GM12878 (cell line): ENCODE results near the gene ZNF385C. TPM values are rescaled to one million over a fixed set of nuclear protein-coding genes. Genes with fewer than 3 reads are reported as not detected.

ENCODE experiments used
- ATAC-seq: fragments of 200-7000 bp; cut with Tn5 transposase; 3 replicates; pipeline ENCODE4 v1.9.1; 2020; ENCODE audit warnings: mild to moderate bottlenecking, moderate library complexity
- BruUV-seq: library from RNA; stranded (reverse); fragments of 400-500 nt; replicated peaks from 2 replicates; lab custom pipeline; 2021; lab: Mats Ljungman, UMichigan
- CTCF ChIA-PET: fragments of 300-600 bp; sonication (Branson Sonifier 250); formaldehyde crosslinking; extraction: SDS; loops from one replicate; lab custom pipeline; 2021; ENCODE audit warnings: inconsistent platforms; lab: Yijun Ruan, JAX
- POLR2A ChIA-PET: fragments of 350-600 bp; formaldehyde crosslinking; extraction: SDS; loops from one replicate; lab custom pipeline; 2021; ENCODE audit warnings: inconsistent platforms; lab: Charles Lee
- RAD21 ChIA-PET: fragments of 300-600 bp; sonication (Branson Sonifier 250); formaldehyde crosslinking; loops from one replicate; lab custom pipeline; 2023; ENCODE audit warnings: antibody characterized with exemption; ENCODE audit not compliant: unreplicated experiment; lab: Charles Lee
- SMC1A ChIA-PET: fragments of 300-600 bp; sonication (Branson Sonifier 250); formaldehyde crosslinking; loops from one replicate; lab custom pipeline; 2023; ENCODE audit not compliant: unreplicated experiment, uncharacterized antibody; lab: Charles Lee
- DNase-seq: peaks from one replicate; pipeline ENCODE4 v3.0.0-alpha.2; 2011; ENCODE audit warnings: low read depth, low spot score
- FAIRE-seq: peaks from 3 replicates; lab custom pipeline; 2011; peaks lifted over from hg19 to GRCh38; lab: Jason Lieb, UNC
- H2AFZ ChIP-seq: 2 replicates; pipeline ENCODE4 v1.6.0; 2011; ENCODE audit warnings: low read depth, low read length, control low read depth; ENCODE audit not compliant: control insufficient read depth
- H3K27ac ChIP-seq: 2 replicates; pipeline ENCODE4 v1.5.1; 2011; ENCODE audit warnings: control low read depth; ENCODE audit not compliant: control insufficient read depth, insufficient read depth
- H3K27me3 ChIP-seq, 2 experiments: replicated peaks in 1 of 2; 2 replicates each; pipeline versions ENCODE4 v1.6.0 to v1.6.1; 2011; ENCODE audit warnings: low read length in 1 of 2; ENCODE audit not compliant: control insufficient read depth in 2 of 2, insufficient read depth in 2 of 2
- H3K36me3 ChIP-seq, 2 experiments: 2 replicates each; pipeline ENCODE4 v1.5.1; 2011; ENCODE audit warnings: low read length in 1 of 2; ENCODE audit not compliant: control insufficient read depth in 2 of 2, insufficient read depth in 2 of 2
- H3K4me1 ChIP-seq: 2 replicates; pipeline ENCODE4 v1.6.1; 2011; ENCODE audit warnings: mild to moderate bottlenecking, low read length, moderate library complexity, mixed read lengths; ENCODE audit not compliant: control insufficient read depth, insufficient read depth
- H3K4me2 ChIP-seq: 2 replicates; pipeline ENCODE4 v1.6.0; 2011; ENCODE audit warnings: control low read depth; ENCODE audit not compliant: control insufficient read depth, insufficient read depth
- H3K4me3 ChIP-seq: fragments of 200-600 bp; sonication (generic); 2 replicates; pipeline ENCODE4 v1.5.1; 2016
- H3K79me2 ChIP-seq: 2 replicates; pipeline ENCODE4 v1.6.0; 2011; ENCODE audit warnings: low read length; ENCODE audit not compliant: control insufficient read depth, insufficient read depth
- H3K9ac ChIP-seq: 2 replicates; pipeline ENCODE4 v1.8.0; 2011; ENCODE audit warnings: low read length, control low read depth, mixed read lengths; ENCODE audit not compliant: control insufficient read depth, insufficient read depth
- H3K9me3 ChIP-seq: replicated peaks from 3 replicates; pipeline ENCODE4 v1.5.1; 2011; ENCODE audit warnings: mild to moderate bottlenecking, low read length; ENCODE audit not compliant: control insufficient read depth, insufficient read depth
- H4K20me1 ChIP-seq: 2 replicates; pipeline ENCODE4 v1.6.0; 2011; ENCODE audit not compliant: control insufficient read depth, insufficient read depth
- ATF7 ChIP-seq: fragments of 450-650 bp; IDR thresholded peaks from 2 replicates; pipeline ENCODE4 v1.6.1; 2016; ENCODE audit warnings: low read depth, mild to moderate bottlenecking
- HDGF ChIP-seq: fragments of 450-650 bp; IDR thresholded peaks from 2 replicates; pipeline ENCODE4 v1.6.1; 2016; ENCODE audit warnings: antibody characterized with exemption
- POLR2AphosphoS5 ChIP-seq: IDR thresholded peaks from 2 replicates; pipeline ENCODE4 v1.6.1; 2011; ENCODE audit warnings: mild to moderate bottlenecking, low read length, inconsistent platforms
- POU2F2 ChIP-seq: IDR thresholded peaks from 3 replicates; pipeline ENCODE4 v1.6.1; 2011; ENCODE audit warnings: low read depth, mild to moderate bottlenecking, low read length, borderline replicate concordance
- YY1 ChIP-seq: IDR thresholded peaks from 2 replicates; pipeline ENCODE4 v1.6.1; 2011; ENCODE audit warnings: low read depth, mild to moderate bottlenecking, low read length
- WGBS: methylation state at CpG from one replicate; pipeline ENCODE4 v1.1.6; 2016; ENCODE audit warnings: low lambda C conversion rate; ENCODE audit not compliant: insufficient replicate concordance, insufficient coverage; ENCODE audit errors: missing lambda C conversion rate; 5-methylcytosine and 5-hydroxymethylcytosine counted together
- in situ Hi-C: fragments of 300-500 bp; cut with MboI; formaldehyde crosslinking; loops from 9 replicates; pipeline ENCODE4 v1.14.3; 2018; ENCODE audit warnings: mixed read lengths
- intact Hi-C: fragments of 100-400 bp; cut with micrococcal nuclease; formaldehyde crosslinking; loops from one replicate; pipeline ENCODE4 v1.14.2; 2022; ENCODE audit not compliant: unreplicated experiment
- polyA plus RNA-seq, 11 experiments: library from polyadenylated mRNA; depleted of rRNA in 4 of 11; unstranded in 6 of 11; stranded (reverse) in 5 of 11; fragments of >200 nt; fragmentation: Nextera tagmentation in 4 of 11; fragmentation: Illumina TruSeq in 1 of 11; extraction: Ambion mirVana in 4 of 11; extraction: Trizol in 1 of 11; gene quantifications; 1 replicate in 1 of 11; 2 replicates in 10 of 11; pipeline versions ENCODE4 v1.2.1 to v1.2.3, GENCODE V29; 2011 to 2016; ENCODE audit warnings: inconsistent platforms in 2 of 11, missing spikeins in 2 of 11, low read depth in 1 of 11
- total RNA-seq, 4 experiments: library from RNA; depleted of rRNA in 3 of 4; stranded (reverse); fragments of >200 nt in 3 of 4; fragmentation: Illumina TruSeq in 1 of 4; extraction: Trizol in 1 of 4; gene quantifications; 2 replicates each; pipeline versions ENCODE4 v1.2.1 to v1.2.3, GENCODE V29; 2013 to 2021

The ZNF385C gene
- total and polyA plus RNA-seq, 10 of the 15 experiments (the other 5 are each of a cell fraction or from before 2014, with no cell fraction given) = 0.06 to 0.20 (median 0.07) TPM; not detected in 5

DNA sequence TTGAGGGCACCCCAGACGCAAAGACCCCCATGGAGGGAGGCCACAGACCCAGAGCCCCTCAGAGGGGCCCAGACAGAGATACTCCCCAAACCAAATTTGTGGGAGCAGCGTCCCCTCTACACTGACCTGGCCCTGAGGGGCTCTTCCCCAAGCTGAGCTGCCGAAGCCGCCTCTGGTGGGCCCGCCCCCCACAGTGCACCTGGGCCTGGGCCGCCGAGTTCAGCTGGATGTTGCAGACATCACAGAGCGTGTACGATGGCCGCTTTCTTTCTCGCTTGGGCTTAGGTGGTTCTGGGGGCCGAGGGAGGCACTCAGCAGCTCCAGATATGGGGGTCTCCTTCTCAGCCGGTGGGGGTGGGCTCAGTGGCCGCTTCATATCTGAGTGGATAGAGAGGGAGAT, 35.6 kb downstream of the ZNF385C start:
- in situ Hi-C loops = no loop called here
- H3K9me3 ChIP-seq = no peaks in the 10 kb centered on the region
- no peaks in the 10 kb centered on the region for H3K36me3 ChIP-seq
- no peak overlapping the region for H3K4me3 ChIP-seq
- H3K79me2 ChIP-seq = no peaks in the 10 kb centered on the region
- SMC1A ChIA-PET = interaction anchor here (1.3 kb wide), 1 partner anchor 37 kb away, joined by 3 read pairs; no protein-coding TSS in a partner anchor
- peaks cover 11% of the 10 kb centered on the region for H3K4me1 ChIP-seq
- POLR2A ChIA-PET = no interaction called here
- no peaks in the 10 kb centered on the region for H4K20me1 ChIP-seq
- BruUV-seq = no TSS peak
- no peak for FAIRE-seq
- RAD21 ChIA-PET = interaction anchor here (1.0 kb wide), 1 partner anchor 49 kb away, joined by 3 read pairs; no protein-coding TSS in a partner anchor
- CTCF ChIA-PET = interaction anchor here (1.3 to 3.4 kb wide), 3 partner anchors 36 to 100 kb away, joined by 3 to 16 read pairs (median 5); no protein-coding TSS in a partner anchor
- H3K4me2 ChIP-seq = no peak overlapping the region
- no peak overlapping the region for H2AFZ ChIP-seq
- TF ChIP-seq ATF7 (no peak), HDGF (no peak), YY1 (no peak), POU2F2 (no peak)
- 77% methylated on average over 14 of the region's 14 CpGs for whole genome bisulfite sequencing
- no peaks in the 10 kb centered on the region for H3K27me3 ChIP-seq
- H3K27ac ChIP-seq = no peak overlapping the region
- no peak for ATAC-seq
- no peak for DNase-seq
- H3K9ac ChIP-seq = no peak overlapping the region
- intact Hi-C loops = loop anchor here (5.0 kb wide), 1 partner anchor 35 kb away; no protein-coding TSS in a partner anchor

DNA sequence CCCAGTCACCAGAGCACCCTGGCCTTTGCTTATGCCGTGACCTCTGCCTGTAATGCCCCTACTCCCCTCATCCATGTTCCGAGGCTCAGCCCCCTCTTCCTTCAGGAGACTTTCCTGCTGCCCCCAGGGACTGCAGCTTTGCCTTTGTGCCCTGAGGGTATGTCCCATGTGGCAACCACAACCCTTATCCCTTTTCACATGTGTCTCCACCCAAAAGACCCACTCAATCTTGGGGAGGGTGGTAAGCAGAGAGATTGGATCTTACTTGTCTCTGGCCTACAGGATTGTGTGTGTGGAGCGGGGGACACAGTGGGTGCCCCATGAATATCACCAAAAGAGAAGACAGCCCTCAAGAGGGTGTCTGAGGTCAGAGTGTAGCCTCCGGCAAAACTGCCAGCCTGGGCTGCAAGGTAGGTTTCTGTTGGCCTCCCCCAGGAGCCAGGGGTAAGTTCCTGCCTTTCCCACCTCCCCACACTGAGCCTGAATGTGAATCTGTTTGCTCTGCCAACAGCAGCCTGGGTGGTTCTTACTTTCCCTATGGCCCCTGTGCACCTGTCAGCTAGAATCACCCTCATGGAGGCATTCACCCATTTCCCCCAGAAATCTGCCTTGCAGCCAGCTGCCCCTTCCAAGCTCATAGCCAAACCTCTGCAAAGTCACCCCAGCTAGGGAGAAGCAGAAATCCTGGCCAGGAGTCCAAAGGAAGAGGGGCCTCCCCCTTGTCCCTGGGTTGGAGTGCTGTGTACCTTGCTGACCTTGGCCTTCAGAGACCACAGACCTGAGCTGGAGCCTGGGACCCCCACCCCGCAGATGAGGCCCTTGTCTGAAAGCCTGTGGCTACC, 36.4 kb downstream of the ZNF385C start:
- Histone ChIP-seq H3K27me3 (no peaks in the 10 kb centered on the region), H3K9ac (no peak overlapping the region), H3K4me1 (peaks cover 11% of the 10 kb centered on the region), H3K4me3 (no peak overlapping the region), H2AFZ (no peak overlapping the region), H3K4me2 (no peak overlapping the region), H3K27ac (no peak overlapping the region), H3K9me3 (peaks cover 1% of the 10 kb centered on the region; the same call in 2 of the 3 replicates), H3K36me3 (no peaks in the 10 kb centered on the region), H3K79me2 (no peaks in the 10 kb centered on the region), H4K20me1 (no peaks in the 10 kb centered on the region)
- WGBS = 52% methylated on average over 5 of the region's 5 CpGs
- no peak for TF ChIP-seq POLR2AphosphoS5
- intact Hi-C loops = loop anchor here (5.0 kb wide), 1 partner anchor 35 kb away; no protein-coding TSS in a partner anchor
- SMC1A ChIA-PET = interaction anchor here (0.5 to 1.3 kb wide), 2 partner anchors 23 to 36 kb away, joined by 3 to 4 read pairs; no protein-coding TSS in a partner anchor
- no peak for DNase-seq
- BruUV-seq = no TSS peak
- RAD21 ChIA-PET = no interaction called here
- in situ Hi-C loops = no loop called here
- FAIRE-seq = no peak
- POLR2A ChIA-PET = interaction anchor here (0.6 kb wide), 1 partner anchor 368 kb away, joined by 3 read pairs; no protein-coding TSS in a partner anchor
- CTCF ChIA-PET = interaction anchor here (0.6 to 1.3 kb wide), 3 partner anchors 12 to 120 kb away, joined by 3 to 4 read pairs (median 3); no protein-coding TSS in a partner anchor
- no peak for ATAC-seq
